ENCODE results near the gene TAMALIN. TPM values are rescaled to one million over a fixed set of nuclear protein-coding genes. Genes with fewer than 3 reads are reported as not detected.

Gene TAMALIN
- total RNA-seq, 4 donors from 2014 or later, result 19.0 to 67.9 (median 29.5) TPM

- no peak for TF ChIP-seq CTCF (IDR thresholded peaks at IDR 0.05)
- DNase-seq (ENCODE audit: low spot score) (no peak), ATAC-seq (ENCODE audit: low FRiP score) (peak; percentile 8)
Observed at GRCh38 chr12:52005903-52006703, 643 bp upstream of the TAMALIN start.

GRCh38 chr12:52007158-52007921, 594 bp downstream of the TAMALIN start:
- no peak for TF ChIP-seq CTCF (IDR thresholded peaks at IDR 0.05)

GRCh38 chr12:52007982-52008510, 1.3 kb downstream of the TAMALIN start:
- no peak for TF ChIP-seq CTCF (IDR thresholded peaks at IDR 0.05)
- DNase-seq (ENCODE audit: low spot score) (no peak), ATAC-seq (ENCODE audit: low FRiP score) (no peak)

More at GRCh38 chr12:52007158-52007921, 594 bp downstream of the TAMALIN start:
- ATAC-seq (ENCODE audit: low FRiP score) (peak; percentile 11), DNase-seq (ENCODE audit: low spot score) (no peak)

- no peak for DNase-seq (ENCODE audit: low spot score)
- no peak for TF ChIP-seq CTCF (IDR thresholded peaks at IDR 0.05)
- ATAC-seq (ENCODE audit: low FRiP score), result no peak
Observed at GRCh38 chr12:52009081-52009751, 2.5 kb downstream of the TAMALIN start.

- ATAC-seq (ENCODE audit: low FRiP score) (peak; percentile 17), DNase-seq (ENCODE audit: low spot score) (no peak)
- TF ChIP-seq CTCF (IDR thresholded peaks at IDR 0.05), result no peak
Observed at GRCh38 chr12:52010152-52010622, 3.4 kb downstream of the TAMALIN start.

- no peak for DNase-seq (ENCODE audit: low spot score)
- no peak for ATAC-seq (ENCODE audit: low FRiP score)
- no peak for TF ChIP-seq CTCF (IDR thresholded peaks at IDR 0.05)
Observed at GRCh38 chr12:52010692-52011601, 4.2 kb downstream of the TAMALIN start.
